ENCODE results near the gene BDH1. TPM values are rescaled to one million over a fixed set of nuclear protein-coding genes. Genes with fewer than 3 reads are reported as not detected.

Gene BDH1
- total and polyA plus RNA-seq, 7 donors = 2.3 to 138 (median 16.8) TPM

DNA sequence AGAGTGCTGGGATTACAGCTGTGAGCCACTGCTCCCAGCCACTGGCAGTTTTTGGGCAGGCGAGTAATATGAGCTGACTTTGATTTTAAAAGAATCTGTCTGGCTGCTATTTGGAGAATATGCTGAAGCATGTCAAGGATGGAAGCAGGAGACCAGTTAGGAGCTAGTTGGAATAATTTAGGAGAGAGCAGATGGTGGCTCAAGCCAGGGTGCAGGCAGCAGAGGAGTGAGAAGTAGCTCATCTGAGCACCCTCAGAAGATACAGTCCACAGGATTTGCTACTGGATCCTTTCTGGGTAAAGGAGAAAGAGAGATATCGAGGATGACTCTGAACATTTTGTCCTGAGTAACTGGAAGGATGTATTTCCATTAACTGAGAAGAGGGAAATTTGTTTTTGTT is 30.4 kb upstream of the BDH1 start:
- H3K27ac ChIP-seq = no peak overlapping the region
- intact Hi-C loops (cut with DNase I) = no loop called here
- no peak for DNase-seq
- no peaks in the 10 kb centered on the region for H3K4me1 ChIP-seq
- H3K27me3 ChIP-seq = no peaks in the 10 kb centered on the region
- TF ChIP-seq, protein P1, sequence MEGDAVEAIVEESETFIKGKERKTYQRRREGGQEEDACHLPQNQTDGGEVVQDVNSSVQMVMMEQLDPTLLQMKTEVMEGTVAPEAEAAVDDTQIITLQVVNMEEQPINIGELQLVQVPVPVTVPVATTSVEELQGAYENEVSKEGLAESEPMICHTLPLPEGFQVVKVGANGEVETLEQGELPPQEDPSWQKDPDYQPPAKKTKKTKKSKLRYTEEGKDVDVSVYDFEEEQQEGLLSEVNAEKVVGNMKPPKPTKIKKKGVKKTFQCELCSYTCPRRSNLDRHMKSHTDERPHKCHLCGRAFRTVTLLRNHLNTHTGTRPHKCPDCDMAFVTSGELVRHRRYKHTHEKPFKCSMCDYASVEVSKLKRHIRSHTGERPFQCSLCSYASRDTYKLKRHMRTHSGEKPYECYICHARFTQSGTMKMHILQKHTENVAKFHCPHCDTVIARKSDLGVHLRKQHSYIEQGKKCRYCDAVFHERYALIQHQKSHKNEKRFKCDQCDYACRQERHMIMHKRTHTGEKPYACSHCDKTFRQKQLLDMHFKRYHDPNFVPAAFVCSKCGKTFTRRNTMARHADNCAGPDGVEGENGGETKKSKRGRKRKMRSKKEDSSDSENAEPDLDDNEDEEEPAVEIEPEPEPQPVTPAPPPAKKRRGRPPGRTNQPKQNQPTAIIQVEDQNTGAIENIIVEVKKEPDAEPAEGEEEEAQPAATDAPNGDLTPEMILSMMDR (IDR thresholded peaks at IDR 0.05) = no peak
- no peak for TF ChIP-seq EP300 (IDR thresholded peaks at IDR 0.05)
- no peak for TF ChIP-seq POLR2AphosphoS5 (IDR thresholded peaks at IDR 0.05)
- TF ChIP-seq POLR2A (IDR thresholded peaks at IDR 0.05) = no peak
- WGBS, 2 donors = 96% methylated on average over 2 of the region's 2 CpGs
- no peaks in the 10 kb centered on the region for H3K9me3 ChIP-seq
- H3K4me3 ChIP-seq = no peak overlapping the region
- H3K36me3 ChIP-seq = no peaks in the 10 kb centered on the region

DNA sequence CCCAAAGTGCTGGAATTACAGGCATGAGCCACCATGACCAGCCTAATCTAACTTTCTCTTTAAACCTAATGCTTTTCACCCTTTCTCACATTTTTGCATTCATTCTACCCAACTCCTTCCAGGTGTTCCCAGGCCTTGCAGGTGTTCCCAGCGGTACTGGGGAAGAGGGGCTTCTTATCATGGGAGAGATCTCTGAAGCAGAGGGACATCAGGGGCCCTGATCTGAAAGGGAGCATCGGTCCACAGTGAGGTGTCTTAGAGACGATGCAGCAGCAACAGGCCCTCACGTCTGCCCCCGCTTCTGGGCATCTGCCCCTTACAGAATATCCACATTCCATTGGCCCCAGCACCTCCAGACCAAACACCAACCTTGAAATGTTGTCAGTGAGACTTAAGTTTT is 29.0 kb upstream of the BDH1 start:
- Histone ChIP-seq H3K4me3 (no peak overlapping the region), H3K36me3 (no peaks in the 10 kb centered on the region), H3K4me1 (no peaks in the 10 kb centered on the region), H3K27ac (no peak overlapping the region), H3K9me3 (no peaks in the 10 kb centered on the region), H3K27me3 (no peaks in the 10 kb centered on the region)
- TF ChIP-seq EP300 (IDR thresholded peaks at IDR 0.05) (no peak), POLR2A (IDR thresholded peaks at IDR 0.05) (no peak)
- 94 to 95% methylated on average over 5 of the region's 5 CpGs for WGBS, 2 donors
- intact Hi-C loops (cut with DNase I) = no loop called here
- no peak for DNase-seq

DNA sequence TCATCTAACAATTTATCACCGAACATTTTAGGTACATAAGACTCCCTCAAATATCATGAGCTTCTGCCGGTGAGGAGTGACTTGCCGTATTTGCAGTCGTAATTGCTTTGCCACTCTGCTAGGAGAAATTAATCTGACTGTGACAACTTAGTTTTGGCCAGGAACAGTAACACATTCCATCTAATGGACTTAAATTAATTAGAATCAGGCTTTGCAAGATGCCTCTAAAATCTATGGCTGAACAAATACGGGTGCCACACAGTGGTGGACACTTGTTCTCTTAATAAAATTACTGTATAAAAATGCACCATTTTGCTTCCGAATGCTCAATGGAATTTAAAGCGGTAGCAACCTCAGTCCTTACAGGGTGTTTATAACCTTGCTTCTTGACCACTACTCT is 27.6 kb upstream of the BDH1 start:
- no peak overlapping the region for H3K4me3 ChIP-seq
- WGBS, 2 donors = 94% methylated on average over 7 of the region's 7 CpGs
- intact Hi-C loops (cut with DNase I) = no loop called here

DNA sequence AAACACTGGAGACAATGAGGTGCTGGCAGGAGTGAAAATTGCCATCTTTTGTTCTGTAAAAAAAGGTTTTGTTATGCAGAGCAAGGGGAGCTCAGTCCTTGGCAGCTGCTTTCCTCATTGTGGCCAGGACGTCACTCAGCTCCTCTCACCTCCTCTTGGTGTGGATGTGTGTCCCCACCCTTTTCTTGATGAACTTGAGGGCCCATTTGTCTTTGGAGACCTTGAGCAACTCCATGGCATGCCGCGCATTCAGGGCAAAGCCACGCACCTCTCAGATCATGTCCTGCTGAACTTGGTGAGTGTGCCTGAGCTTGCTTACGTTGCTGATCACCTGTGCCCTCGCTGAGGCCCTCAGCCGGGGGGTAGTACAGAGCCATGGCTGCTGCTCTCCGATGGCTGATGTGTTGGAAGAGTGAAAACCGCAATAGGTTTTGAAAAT is 24.5 kb upstream of the BDH1 start:
- Histone ChIP-seq H3K4me3 (no peak overlapping the region), H3K36me3 (peaks cover 0 to 7% (median 0%) of the 10 kb centered on the region in 4 donors), H3K9me3 (no peaks in the 10 kb centered on the region), H3K27ac (no peak overlapping the region), H3K4me1 (no peaks in the 10 kb centered on the region), H3K27me3 (no peaks in the 10 kb centered on the region)
- TF ChIP-seq EP300 (IDR thresholded peaks at IDR 0.05) (no peak), POLR2AphosphoS5 (IDR thresholded peaks at IDR 0.05) (no peak), POLR2A (IDR thresholded peaks at IDR 0.05) (no peak)
- TF ChIP-seq, protein P1 (IDR thresholded peaks at IDR 0.05) = no peak
- WGBS, 2 donors = 90 to 91% methylated on average over 9 of the region's 9 CpGs
- DNase-seq = no peak
- intact Hi-C loops (cut with DNase I) = no loop called here

More for the DNA sequence above, 27.6 kb upstream of the BDH1 start:
- H3K27me3 ChIP-seq = no peaks in the 10 kb centered on the region
- H3K36me3 ChIP-seq = no peaks in the 10 kb centered on the region
- TF ChIP-seq EP300 (IDR thresholded peaks at IDR 0.05) (no peak), POLR2A (IDR thresholded peaks at IDR 0.05) (no peak), POLR2AphosphoS5 (IDR thresholded peaks at IDR 0.05) (no peak)
- TF ChIP-seq, protein P1 (IDR thresholded peaks at IDR 0.05) = no peak
- H3K4me1 ChIP-seq = no peaks in the 10 kb centered on the region
- no peaks in the 10 kb centered on the region for H3K9me3 ChIP-seq
- H3K27ac ChIP-seq = no peak overlapping the region
- DNase-seq = no peak

DNA sequence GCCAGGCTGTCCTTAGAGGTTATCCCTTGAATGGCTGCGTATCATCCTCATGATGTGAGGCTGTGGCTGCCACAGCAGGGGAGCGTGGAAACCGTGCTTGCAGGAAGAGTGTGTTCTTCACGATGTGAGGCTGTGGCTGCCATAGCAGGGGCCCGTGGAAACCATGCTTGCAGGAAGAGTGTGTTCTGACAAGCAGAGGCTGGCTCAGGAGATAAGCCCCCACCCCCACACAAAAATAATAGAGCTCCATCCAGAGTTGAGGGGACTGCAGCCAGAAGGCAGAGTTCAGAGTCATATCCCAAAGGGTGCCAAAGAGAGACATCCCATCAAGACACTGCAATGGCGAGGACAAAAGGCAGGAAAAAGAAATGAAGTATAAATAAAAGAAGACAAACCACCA is 22.6 kb upstream of the BDH1 start:
- WGBS, 2 donors = 78 to 91% methylated on average over 6 of the region's 6 CpGs
- TF ChIP-seq POLR2A (IDR thresholded peaks at IDR 0.05) (no peak), EP300 (IDR thresholded peaks at IDR 0.05) (no peak), POLR2AphosphoS5 (IDR thresholded peaks at IDR 0.05) (no peak)
- TF ChIP-seq, protein P1 (IDR thresholded peaks at IDR 0.05) = no peak
- Histone ChIP-seq H3K4me3 (no peak overlapping the region), H3K4me1 (no peaks in the 10 kb centered on the region), H3K27me3 (no peaks in the 10 kb centered on the region), H3K36me3 (peaks cover 0 to 7% (median 0%) of the 10 kb centered on the region in 4 donors), H3K9me3 (no peaks in the 10 kb centered on the region), H3K27ac (no peak overlapping the region)
- DNase-seq = no peak
- intact Hi-C loops (cut with DNase I) = no loop called here
